Suppressor macrophage (primary cell): ENCODE measurements around the gene DNM2.
"Not testable (repeated sequence)": the region's sequence is repeated elsewhere in the genome, so short reads cannot be mapped to it uniquely, and the experiment has no call there.

Experiments used
- DNase-seq, 4 experiments: peaks; one replicate each; pipeline ENCODE4 v3.0.0-alpha.2; 2020 to 2022

DNM2 gene

DNA sequence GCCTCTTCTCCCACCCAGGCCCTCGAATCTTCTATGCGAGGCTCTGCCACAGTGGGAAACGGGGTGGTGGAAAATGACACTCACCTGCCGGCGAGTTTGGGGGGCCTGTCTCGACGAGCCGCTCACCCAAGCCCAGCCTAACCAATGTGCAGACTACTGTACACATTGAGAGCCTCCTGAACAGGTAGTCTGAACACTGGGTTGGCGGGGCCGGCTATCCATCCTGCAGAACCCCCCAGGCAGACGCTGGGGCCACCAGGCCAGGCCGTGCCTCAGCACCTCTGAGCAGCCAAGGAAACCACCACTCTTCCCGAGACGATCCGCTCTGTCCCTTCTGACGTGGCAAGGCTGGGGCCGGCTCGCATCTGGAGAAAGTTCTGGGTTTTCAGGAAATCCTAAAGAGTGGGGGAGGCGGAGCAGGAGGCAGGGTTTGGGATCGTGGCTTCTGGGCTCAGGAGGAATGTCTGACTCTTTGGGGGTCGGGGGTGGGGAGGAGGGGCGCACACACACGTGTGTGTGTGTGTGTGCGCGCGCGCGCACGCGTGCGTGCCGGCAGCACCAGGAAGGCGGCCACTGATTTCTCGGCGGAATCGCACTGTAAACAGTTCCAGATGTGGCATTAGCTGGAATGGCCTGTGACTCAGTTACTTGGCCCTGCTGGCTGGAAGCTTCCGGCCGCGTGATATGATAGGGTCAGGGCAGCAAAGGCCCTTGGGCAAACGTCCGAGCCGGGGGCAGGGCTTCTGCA, 99.6 kb downstream of the DNM2 start:
- DNase-seq = no peak

DNA sequence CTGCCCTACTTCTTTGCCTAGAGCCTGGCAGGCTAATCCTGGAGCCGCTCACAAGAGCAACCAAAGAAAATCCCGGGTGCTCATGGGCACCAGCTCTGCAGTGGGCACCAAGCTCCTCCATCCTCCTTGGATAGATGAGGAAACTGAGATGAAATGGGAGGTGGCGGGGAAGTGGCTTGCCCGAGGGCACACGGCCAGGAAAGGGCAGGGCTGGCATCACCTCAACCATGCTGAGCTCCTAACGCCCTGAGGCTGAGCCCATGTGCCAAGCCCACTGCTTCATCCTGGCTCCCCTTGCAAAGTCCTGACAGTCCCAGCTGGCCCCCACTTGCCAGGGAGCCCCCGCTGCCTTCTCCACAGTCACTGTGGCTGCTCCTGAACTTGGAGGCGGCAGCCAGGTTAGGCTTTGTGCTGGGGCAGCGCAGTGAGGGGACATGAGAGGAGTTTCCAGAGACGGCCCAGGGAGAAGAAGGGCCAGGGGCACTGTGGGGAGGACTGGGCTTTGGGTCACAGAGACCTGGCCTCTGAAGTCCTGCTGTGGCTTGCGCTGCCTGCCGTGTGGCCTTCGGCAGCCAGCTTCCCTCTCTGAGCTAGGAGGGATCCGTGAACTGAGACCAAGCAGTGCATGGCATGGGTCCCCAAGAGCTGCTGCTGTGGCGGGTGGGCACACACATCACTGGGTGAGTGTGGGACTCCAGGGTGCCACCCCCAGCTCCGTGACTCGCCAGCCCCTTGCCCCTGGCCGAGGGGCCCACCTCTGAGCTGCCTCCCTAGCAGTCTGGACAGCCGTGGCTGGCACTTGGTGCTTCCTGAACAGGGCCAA, 100.6 kb downstream of the DNM2 start:
- no peak for DNase-seq

DNA sequence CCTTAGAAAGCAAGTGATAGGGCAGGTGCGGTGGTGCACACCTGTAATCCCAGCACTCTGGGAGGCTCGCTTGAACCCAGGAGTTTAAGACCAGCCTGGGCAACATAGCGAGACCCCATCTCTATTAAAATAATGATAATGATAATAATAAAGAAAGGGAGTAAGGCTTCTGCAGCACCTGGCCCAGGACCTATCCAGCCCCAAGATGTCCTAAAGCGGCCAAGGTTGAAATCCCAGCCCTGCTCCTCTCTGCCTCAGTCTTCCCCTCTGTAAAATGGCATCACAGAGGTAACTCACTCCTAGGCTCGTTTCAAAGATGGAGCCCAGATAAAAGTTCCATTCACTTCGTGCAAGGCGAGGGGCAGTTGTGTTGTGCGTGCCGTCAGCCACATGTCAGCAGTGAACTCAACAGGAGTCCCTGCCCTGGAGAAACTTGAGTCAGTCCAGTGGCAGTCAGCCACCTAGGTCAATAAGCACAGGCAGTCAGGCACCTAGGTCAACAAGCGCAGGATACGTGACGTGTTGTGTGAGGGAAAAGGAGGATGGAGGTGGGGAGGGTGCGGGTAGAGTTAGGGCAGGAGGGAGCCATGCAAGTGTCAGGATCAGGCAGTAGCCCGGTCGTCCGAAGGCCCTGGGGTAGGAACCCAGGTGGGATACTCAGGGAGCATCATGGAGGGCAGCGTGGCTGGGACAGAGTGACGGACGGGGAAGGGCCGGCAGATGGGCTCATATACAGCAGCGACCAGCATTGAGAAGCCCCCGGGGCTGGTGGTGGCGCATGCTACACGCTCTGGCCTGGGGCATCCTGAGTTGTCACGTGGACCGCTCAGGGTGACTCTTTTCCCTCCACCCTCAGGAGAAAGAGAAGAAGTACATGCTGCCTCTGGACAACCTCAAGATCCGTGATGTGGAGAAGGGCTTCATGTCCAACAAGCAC, 101.5 kb downstream of the DNM2 start:
- no peak for DNase-seq

DNA sequence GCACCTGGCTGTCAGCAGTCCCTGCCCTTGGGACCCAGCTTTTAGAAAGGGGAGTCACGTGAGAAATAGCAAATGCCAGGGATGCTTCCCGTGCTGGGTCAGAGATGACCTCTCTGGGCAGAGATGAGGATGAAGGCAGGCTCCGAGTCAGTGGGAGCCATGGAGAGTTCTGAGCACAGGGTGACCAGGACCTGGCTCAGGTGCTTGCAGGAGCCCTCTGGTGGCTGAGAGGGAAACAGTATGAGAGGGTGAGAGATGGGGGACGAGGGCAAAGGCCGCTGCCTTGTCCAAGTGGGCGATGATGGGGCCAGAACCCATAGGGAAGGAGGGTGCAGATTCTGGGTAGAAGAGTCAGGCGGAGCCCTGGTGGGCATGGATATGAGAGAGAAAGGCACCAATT, 102.3 kb downstream of the DNM2 start:
- DNase-seq = no peak

DNA sequence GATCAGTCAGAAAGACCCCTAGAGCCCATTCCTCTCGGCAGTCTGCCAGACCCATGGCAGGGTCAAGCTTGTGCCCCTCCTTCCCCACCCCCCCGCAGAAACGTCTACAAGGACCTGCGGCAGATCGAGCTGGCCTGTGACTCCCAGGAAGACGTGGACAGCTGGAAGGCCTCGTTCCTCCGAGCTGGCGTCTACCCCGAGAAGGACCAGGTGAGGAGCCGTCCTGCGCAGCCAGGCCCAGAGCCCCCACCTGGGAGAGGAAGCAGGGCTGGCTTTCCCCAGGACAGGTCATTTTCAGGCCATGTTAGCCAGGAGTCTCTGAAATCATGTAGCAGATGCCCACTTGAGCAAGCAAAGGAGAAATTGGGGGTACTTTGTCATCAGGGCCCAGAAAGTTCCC, 105.8 kb downstream of the DNM2 start:
- no peak for DNase-seq

DNA sequence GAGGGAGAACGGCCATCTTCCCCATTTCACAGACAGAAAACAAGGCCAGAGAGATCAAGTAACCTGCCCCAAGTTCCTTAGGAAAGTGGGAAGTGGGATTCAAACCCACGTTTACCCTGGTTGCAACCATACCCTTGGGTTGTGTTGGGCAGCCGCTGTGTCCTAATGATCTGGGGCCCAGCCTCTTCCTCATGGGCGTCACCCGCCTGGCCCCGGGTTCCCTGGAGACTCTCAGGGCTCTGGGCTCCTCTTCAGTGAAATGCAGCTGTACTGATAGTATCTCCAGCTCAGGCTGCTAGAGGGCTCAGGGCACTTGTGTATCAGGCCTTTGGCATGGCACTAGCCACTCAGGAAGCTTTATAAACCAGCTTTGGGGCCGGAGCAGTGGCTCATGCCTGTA, 108.4 kb downstream of the DNM2 start:
- peak in 2 of 4 experiments; percentile 34 to 47 for DNase-seq

DNA sequence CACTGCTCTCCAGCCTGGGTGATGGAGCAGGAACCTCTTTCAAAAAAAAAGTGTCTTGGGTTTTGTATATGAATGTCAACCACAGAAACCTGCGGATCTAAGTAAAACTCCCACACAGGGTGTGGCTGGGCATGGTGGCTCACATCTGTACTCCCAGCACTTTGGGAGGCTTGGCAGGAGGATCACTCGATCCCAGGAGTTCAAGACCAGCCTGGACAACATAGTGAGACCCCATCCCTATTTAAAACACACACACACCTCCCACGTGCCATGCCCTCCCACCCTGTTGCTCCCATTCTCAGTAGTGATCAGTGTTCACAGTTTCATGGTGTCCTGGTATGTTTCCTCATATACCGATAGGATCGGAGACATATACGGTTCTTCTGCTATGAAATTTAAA, 109.0 kb downstream of the DNM2 start:
- no peak for DNase-seq

DNA sequence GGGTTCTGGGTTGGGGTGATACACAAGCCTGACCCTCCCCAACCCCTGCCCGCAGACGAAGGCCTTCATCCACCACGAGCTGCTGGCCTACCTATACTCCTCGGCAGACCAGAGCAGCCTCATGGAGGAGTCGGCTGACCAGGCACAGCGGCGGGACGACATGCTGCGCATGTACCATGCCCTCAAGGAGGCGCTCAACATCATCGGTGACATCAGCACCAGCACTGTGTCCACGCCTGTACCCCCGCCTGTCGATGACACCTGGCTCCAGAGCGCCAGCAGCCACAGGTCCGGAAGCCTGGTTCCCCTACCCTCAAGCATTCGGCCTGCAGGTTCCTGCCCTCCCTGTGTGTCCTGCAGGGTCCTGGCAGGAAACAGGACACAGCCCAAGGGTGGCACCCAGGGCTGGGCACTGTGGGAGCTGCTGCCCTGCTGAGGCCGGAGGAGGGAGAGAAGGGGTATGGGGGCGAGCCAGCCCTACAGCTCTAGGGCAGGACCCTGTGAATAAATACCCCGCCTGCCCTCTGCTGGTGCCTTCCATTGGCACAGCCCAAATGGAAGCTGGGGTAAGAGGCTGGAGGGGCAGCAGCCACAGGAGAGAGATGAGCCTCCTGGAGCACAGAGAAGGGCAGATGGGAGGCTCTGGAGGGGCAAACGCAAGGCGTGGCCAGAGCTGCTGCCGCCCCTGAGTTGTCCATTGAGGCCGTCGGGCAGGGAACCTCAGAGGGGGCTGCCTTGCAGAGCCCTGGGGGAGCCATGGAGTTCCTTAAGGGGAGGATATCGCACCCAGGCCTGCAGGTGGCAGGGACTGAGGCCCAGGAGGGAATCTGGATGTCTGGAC, 111.3 kb downstream of the DNM2 start:
- DNase-seq = no peak

DNA sequence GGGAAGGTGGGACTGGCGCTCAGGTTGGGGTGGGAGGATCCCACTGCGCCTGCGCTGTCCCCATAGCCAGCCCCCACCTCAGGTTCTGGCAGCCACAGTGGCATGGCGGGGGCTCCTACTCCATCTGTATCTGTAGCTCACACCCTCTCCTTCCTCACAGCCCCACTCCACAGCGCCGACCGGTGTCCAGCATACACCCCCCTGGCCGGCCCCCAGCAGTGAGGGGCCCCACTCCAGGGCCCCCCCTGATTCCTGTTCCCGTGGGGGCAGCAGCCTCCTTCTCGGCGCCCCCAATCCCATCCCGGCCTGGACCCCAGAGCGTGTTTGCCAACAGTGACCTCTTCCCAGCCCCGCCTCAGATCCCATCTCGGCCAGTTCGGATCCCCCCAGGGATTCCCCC, 112.1 kb downstream of the DNM2 start:
- no peak for DNase-seq

DNA sequence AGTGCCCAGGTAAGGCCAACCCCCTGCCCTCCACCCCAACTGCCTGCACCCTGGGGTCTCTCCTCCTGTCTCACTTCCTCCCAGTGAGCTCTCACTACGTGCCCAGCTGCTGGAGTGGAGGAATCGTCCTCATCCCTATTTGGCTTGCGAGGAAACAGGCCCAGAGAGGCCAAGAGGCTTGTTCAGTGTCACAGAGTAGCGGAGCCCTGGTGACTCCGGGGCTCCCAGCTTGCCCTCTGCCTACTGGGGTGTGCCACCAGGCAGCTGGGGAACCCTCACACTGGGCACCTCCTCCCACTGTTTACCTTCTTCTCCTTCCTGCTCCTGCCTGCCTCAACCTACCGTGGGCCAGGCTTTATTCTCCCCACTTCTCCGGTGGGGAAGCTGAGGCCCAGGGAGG, 112.5 kb downstream of the DNM2 start:
- DNase-seq = no peak

DNA sequence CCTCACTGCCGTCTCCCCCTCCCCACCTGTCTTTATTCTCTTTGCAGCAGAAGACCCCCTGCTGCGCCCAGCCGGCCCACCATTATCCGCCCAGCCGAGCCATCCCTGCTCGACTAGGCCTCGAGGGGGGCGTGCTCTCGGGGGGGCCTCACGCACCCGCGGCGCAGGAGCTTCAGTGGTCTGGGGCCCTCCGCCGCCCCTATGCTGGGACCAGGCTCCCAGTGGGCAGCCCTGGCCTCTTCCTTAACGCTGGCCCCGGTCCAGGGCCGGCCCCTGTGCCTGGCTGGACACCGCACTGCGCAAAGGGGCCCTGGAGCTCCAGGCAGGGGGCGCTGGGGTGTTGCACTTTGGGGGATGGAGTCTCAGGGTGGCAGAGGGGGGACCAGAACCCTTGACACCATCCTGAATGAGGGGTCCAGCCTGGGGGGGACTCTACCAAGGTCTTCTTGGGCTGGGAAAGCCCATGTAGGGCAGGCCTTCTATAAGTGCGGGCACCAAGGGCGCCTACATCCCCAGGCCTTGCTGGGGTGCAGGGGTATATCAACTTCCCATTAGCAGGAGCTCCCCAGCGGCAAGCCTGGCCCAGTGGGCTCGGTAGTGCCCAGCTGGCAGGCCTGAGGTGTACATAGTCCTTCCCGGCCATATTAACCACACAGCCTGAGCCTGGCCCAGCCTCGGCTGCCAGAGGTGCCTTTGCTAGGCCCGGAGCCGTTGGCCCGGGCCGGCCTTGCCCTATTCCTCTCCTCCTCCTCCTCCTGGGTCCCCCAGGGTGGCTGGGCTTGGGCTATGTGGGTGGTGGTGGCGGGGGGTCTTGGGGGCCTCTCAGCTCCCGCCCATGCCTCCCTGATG, 113.3 kb downstream of the DNM2 start:
- DNase-seq = no peak

DNA sequence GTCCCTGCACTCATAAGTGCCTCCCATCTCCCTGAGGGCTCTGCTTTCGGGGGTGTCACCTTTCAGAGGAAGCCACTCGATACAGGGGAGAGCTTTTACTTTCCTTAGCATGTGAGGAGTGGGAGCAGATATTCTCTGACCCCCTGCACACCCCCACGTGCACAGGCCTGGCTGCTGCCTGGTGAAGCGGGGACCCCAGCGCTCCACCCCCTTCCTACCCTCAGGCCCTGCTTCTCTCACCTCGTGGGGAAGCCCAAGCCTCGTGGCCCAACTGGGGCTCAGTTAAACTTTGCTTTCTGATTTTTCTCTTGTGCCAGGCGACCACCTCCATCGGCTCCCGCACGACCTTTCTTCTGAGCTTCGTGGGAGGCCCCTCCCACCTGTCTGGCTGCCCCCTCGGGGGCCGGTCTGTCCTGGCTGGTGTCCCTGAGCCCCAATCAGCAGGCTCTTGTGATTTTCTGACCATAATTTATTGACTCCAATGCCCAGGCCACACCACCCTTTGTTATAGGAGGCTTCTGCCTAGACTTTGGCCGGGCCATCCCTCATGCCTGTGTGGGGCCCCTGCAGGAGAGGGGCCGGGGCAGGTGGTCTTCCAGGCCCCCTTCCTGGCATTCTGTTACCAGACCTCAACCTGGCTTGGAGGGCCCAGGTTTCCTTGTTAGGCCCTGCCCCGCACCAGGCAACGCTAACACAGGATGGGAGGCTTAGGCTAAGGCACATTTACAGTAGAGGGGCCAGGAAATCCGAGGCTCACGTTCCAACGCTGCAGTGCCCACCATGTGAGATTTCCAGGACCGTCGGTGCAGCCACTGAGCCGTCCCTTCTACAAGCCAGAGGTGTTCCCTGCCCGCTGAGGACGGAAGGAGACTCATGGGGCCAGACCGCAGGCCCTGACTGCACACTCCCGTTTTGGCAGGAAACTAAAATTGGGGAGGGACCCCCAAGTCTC, 114.4 kb downstream of the DNM2 start:
- DNase-seq = no peak

DNA sequence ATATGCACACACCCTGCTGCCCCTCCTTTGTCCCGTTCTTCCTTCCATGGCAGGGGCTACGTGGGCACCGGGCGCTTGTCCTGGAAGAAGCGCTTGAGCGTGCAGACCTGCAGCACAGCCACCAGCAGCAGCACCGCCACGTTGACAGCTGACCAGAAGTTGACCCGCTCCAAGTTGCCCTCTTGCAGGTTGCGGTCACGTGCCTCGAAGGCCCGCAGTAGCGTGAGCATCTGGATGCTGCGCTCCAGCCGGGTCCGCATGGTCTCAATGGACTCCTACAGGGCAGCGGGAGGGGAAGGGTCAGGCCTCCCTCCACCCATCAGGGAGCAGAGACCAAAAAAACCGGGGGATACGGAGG, 115.0 kb downstream of the DNM2 start:
- DNase-seq = no peak

DNA sequence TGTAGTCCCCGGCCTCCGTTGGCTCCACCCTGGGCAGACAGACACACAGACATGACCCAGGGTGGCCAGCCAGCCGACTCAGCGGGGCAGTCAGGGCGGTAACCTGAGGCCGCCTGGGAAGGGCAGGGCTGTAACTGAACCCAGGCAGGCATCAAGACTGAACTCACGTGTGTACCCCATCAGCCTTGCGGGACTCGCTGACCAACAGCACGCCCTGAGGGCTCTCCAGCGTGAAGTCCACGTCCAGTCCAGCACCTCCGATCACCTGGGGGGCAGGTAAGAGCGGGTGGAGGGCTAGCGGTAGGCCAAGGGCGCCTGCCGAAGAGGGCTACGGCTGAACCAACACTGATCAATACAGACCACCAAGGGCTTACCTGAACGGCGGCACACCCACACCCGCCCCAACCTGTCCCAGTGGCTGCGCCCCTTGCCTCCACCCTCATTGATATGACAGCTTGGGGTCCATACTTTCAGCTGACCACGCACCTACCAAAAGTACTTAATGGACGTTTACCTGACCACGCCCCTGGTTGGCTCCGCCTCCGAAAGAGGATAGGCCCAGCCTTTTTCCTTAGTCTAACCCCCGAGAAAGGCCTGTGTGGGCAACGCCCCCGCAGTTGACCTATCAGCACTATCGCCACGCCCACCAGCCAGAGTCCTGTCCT, 117.3 kb downstream of the DNM2 start:
- no peak for DNase-seq

DNA sequence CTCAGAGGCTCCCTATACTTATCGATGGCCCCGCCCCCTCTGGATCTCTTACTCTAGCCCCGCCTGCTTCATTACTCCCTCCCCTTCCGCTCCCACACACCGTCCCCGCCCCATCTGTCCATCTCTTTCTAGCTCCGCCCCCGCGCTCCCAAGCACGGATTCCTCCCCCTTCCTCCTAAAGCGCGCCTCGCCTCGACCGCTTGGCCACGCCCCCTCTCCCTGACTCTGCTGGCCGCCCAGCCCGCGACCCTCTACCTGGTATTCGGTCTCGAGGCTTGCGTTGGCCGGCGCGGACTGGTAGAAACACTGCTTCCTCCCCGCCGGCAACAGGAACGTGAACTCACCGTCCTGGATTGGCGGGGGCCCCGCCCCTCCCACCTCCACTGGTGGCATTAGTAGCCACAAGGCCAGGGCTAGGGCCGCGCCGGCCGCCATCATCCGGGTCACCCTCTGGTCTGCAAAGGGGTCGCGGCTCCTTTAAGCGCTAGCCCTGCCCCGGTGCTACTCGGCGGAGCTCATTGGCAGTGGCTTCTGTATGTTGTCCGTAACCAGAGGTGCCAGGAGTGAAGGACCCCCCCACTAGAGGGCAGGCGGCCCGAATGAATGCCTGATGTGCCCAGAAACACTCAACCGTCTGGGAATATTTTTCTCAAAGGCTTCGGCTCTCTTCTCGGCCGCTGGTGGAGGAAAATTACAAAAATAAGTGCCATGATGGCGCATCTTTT, 118.0 kb downstream of the DNM2 start, which contains the start of gene TMED1:
TSS of gene TMED1 (minus strand) at position 459 of the 725 bp plus-strand sequence. CDS start at position 438, 21 bp downstream.
- peak; percentile 99 to 100 (median 99) for DNase-seq

DNA sequence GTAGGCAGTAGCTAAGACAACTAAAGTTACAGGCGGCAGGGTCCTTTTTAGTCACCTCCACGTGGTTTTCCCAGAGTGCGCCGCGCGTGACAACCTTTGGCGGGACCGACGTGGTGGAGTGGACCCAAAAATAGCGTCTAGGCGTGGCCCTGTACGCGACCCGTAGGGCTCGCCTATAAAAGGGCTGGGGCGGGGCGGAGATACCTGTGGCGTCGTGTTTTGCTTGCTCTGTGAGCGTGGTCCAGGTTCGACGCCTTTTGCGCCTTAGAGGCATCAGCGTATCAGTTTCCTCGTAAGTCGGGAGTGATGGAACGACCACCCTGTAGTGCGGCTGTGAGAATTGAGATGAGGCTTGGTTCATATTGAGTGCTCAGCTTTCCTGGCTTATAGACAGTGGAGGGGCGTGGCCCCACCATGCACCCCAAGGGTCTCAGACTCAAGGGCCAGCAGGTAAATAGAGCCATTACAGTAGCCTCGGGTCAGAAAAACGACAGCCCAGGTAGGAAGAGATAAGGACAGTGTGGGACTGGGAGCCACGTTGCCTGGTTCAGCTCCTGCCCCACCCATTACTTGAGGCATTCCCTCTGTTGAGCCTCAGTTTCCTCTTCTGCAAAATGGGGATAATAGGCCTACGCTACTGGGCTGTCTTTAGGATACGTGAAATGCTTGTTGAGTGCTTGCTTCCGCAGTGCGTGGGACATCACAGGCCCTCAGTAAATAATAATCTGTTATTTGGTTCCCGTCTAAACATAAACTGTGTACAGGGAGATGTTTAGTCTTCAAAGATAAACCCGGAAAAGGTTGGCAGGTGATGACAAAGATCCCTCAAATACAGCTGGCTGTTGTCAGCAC, 118.8 kb downstream of the DNM2 start:
- DNase-seq = peak; percentile 89 to 95 (median 92)

DNA sequence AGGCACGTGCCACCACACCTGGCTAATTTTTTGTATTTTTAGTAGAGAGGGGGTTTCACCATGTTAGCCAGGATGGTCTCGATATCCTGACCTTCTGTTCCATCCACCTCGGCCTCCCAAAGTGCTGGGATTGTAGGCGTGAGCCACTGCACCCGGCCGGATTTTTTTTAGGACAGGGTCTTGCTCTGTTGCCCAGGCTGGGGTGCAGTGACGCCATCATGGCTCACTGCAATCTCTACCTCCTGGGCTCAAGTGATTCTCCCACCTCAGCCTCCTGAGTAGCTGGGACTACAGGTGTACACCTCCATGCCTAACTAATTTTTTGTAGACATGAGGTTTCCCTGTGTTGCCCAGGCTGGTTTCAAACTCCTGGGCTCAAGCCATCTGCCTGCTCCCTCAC, 119.8 kb downstream of the DNM2 start:
- not testable (repeated sequence) for DNase-seq

DNA sequence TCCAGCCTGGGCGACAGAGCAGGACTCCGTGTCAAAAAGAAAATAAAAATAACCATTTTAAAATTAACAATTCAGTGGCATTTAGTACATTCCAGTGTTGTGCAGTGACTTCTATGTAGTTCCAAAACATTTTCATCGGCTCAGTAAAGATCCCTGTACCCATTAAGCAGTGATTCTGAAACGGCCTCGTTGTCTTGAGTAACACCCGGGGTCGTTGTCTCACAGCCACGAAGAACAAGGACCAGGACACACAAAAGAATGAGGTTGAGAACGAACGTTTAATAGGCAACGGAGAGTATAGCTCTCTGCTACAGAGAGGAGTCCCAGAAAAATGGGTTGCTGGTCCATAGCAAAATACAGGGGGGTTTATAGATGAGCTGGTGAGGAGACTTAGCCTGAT, 120.5 kb downstream of the DNM2 start:
- DNase-seq = no peak
